Lung (tissue), 12 donors: ENCODE measurements around the gene GHR. TPM values are rescaled to one million over a fixed set of nuclear protein-coding genes. Genes with fewer than 3 reads are reported as not detected.
"Not testable (repeated sequence)": the region's sequence is repeated elsewhere in the genome, so short reads cannot be mapped to it uniquely, and the experiment has no call there.

Source experiments
- ATAC-seq: fragments of 200-7000 bp; cut with Tn5 transposase; one replicate; pipeline ENCODE4 v1.9.1; 2020; ENCODE audit warnings: moderate number of reproducible peaks; ENCODE audit not compliant: insufficient read depth, low FRiP score
- DNase-seq, 3 donors: peaks; one replicate each; pipeline ENCODE4 v3.0.0-alpha.2; 2013 to 2017
- H3K27ac ChIP-seq, 2 donors: one replicate each; pipeline ENCODE4 v1.5.1; 2013; ENCODE audit warnings: mild to moderate bottlenecking in 2 of 2, moderate library complexity in 2 of 2, control low read depth in 1 of 2, inconsistent platforms in 1 of 2, low read depth in 1 of 2, low read length in 1 of 2
- H3K27me3 ChIP-seq, 3 donors: one replicate each; pipeline ENCODE4 v1.5.1; 2013; ENCODE audit warnings: low read length in 2 of 3; ENCODE audit not compliant: control insufficient read depth in 3 of 3, insufficient read depth in 3 of 3
- H3K36me3 ChIP-seq, 4 donors: one replicate each; pipeline ENCODE4 v1.5.1; 2013; ENCODE audit warnings: low read length in 4 of 4, mild to moderate bottlenecking in 1 of 4, moderate library complexity in 1 of 4; ENCODE audit not compliant: control insufficient read depth in 4 of 4, insufficient read depth in 4 of 4
- H3K4me1 ChIP-seq, 5 donors: one replicate each; pipeline ENCODE4 v1.5.1; 2013; ENCODE audit warnings: low read length in 5 of 5, mild to moderate bottlenecking in 2 of 5, moderate library complexity in 1 of 5; ENCODE audit not compliant: control insufficient read depth in 5 of 5, insufficient read depth in 5 of 5
- H3K4me3 ChIP-seq: one replicate; pipeline ENCODE4 v1.5.1; 2013; ENCODE audit warnings: mild to moderate bottlenecking, control low read depth, moderate library complexity
- H3K9ac ChIP-seq, 2 donors: one replicate each; pipeline ENCODE4 v1.5.1; 2013; ENCODE audit warnings: low read length in 2 of 2, control low read depth in 1 of 2; ENCODE audit not compliant: insufficient read depth in 1 of 2
- H3K9me3 ChIP-seq, 4 donors: one replicate each; pipeline ENCODE4 v1.5.1; 2013; ENCODE audit warnings: low read length in 3 of 4, mild to moderate bottlenecking in 1 of 4, moderate library complexity in 1 of 4; ENCODE audit not compliant: control insufficient read depth in 4 of 4, insufficient read depth in 3 of 4
- WGBS, 2 donors: extraction: QIAGEN DNeasy Blood & Tissue Kit; methylation state at CpG; one replicate each; pipeline ENCODE4 v1.1.7; 2013; 5-methylcytosine and 5-hydroxymethylcytosine counted together
- polyA plus RNA-seq, 2 donors: library from polyadenylated mRNA; stranded (reverse); fragments of 200-250 nt; gene quantifications; one replicate each; pipeline ENCODE4 v1.2.1, GENCODE V29; 2013
- total RNA-seq, 2 donors: library from RNA; depleted of rRNA in 1 of 2; stranded (reverse); fragments of >200 nt in 1 of 2; gene quantifications; one replicate each; pipeline ENCODE4 v1.2.1, GENCODE V29; 2014 to 2021
- TF ChIP-seq, protein P1 (sequence below): IDR thresholded peaks from 2 replicates; pipeline ENCODE4 v1.5.1; 2012; ENCODE audit warnings: mild to moderate bottlenecking; ENCODE audit errors: control extremely low read depth, extremely low read depth
- donor health status: control.
- donor health status: control.
- donor health status: Bipolar disorder and iron deficiency.
- donor health status: healthy.
- donor health status: DM: yes; HTN: yes; CAD: no.

GHR gene
- total and polyA plus RNA-seq, 4 donors: 0.98 to 23.8 (median 3.2) TPM

DNA sequence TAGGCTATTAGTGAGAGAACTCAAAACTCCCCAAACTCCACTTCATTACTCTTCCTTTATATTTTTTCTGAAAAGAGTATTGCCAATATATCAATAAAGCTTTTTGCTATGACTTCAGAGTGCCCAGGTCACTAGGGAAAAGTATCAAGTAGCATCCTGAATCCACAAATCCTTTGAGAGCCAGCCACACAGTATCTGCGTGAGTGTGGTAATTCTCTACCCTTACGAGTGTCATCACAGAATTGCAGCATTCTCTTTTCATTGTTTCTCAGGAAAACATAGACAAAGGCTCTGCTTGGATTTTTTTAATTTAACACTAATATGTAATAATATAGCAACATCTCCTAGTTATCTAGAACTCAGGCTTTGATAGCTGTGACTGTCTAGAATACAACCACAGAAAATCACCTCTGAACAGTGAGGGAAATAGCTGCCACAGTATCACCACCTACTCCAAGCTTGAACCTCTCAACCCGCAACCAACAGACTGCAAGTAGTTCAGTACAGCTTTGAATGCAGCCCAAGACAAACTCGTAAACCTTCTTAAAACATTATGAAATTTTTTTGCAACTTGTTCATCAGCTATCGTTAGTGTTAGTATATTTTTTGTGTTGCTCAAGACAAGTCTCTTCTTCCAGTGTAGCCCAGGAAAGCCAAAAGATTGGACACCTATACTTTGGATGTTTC lies 254.1 kb downstream of the GHR start:
- no peak overlapping the region for H3K4me3 ChIP-seq
- H3K4me1 ChIP-seq: no peaks in the 10 kb centered on the region
- DNase-seq: no peak
- TF ChIP-seq, protein P1, sequence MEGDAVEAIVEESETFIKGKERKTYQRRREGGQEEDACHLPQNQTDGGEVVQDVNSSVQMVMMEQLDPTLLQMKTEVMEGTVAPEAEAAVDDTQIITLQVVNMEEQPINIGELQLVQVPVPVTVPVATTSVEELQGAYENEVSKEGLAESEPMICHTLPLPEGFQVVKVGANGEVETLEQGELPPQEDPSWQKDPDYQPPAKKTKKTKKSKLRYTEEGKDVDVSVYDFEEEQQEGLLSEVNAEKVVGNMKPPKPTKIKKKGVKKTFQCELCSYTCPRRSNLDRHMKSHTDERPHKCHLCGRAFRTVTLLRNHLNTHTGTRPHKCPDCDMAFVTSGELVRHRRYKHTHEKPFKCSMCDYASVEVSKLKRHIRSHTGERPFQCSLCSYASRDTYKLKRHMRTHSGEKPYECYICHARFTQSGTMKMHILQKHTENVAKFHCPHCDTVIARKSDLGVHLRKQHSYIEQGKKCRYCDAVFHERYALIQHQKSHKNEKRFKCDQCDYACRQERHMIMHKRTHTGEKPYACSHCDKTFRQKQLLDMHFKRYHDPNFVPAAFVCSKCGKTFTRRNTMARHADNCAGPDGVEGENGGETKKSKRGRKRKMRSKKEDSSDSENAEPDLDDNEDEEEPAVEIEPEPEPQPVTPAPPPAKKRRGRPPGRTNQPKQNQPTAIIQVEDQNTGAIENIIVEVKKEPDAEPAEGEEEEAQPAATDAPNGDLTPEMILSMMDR: no peak
- no peak overlapping the region for H3K27ac ChIP-seq
- H3K9ac ChIP-seq: no peak overlapping the region
- H3K9me3 ChIP-seq: peaks cover 0 to 5% (median under 1%) of the 10 kb centered on the region in 4 donors
- no peaks in the 10 kb centered on the region for H3K36me3 ChIP-seq
- no peak for ATAC-seq
- WGBS, 2 donors: 74 to 81% methylated on average over 5 of the region's 5 CpGs
- no peaks in the 10 kb centered on the region for H3K27me3 ChIP-seq

DNA sequence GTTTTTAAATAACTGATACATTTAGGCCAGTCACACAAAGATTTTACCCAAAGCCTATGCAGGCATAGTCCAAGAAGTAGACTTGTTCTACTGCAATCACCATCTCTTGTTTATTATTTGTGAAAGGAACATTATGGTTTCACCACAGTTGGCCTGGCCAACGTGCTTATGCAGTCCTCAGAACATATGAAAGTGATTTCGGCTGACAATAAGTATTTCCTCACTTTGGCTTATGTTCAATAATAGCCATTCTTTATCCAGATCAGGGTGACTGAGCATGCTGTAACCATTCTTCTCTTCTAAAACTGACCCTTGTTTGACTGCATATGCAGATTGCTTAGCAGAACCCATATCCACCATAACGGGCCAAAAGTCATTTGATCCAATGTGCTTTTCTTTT lies 256.8 kb downstream of the GHR start:
- no peak overlapping the region for H3K4me3 ChIP-seq
- H3K27ac ChIP-seq: no peak overlapping the region
- H3K4me1 ChIP-seq: no peaks in the 10 kb centered on the region
- TF ChIP-seq, protein P1: no peak
- no peak overlapping the region for H3K9ac ChIP-seq
- no peaks in the 10 kb centered on the region for H3K27me3 ChIP-seq
- WGBS, 2 donors: 81 to 84% methylated on average over 3 of the region's 3 CpGs
- peak in 1 of 3 donors; percentile 9 for DNase-seq
- no peaks in the 10 kb centered on the region for H3K36me3 ChIP-seq
- peaks cover 0 to 1% (median 0%) of the 10 kb centered on the region in 4 donors for H3K9me3 ChIP-seq
- ATAC-seq: no peak

DNA sequence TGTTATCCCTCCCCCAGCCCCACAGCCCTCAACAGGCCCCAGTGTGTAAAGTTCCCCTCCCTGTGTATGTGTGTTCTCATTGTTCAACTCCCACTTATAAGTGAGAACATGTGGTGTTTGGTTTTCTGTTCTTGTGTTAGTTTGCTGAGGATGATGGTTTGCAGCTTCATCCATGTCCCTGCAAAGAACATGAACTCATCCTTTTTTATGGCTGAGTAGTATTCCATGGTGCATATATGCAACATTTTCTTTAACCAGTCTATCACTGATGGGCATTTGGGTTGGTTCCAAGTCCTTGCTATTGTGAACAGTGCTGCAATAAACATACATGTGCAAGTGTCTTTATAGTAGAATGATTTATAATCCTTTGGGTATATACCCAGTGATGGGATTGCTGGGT lies 261.8 kb downstream of the GHR start:
- not testable (repeated sequence) for DNase-seq, H3K4me3 ChIP-seq, ATAC-seq, H3K9me3 ChIP-seq, H3K9ac ChIP-seq, H3K36me3 ChIP-seq, H3K4me1 ChIP-seq, H3K27ac ChIP-seq, H3K27me3 ChIP-seq

DNA sequence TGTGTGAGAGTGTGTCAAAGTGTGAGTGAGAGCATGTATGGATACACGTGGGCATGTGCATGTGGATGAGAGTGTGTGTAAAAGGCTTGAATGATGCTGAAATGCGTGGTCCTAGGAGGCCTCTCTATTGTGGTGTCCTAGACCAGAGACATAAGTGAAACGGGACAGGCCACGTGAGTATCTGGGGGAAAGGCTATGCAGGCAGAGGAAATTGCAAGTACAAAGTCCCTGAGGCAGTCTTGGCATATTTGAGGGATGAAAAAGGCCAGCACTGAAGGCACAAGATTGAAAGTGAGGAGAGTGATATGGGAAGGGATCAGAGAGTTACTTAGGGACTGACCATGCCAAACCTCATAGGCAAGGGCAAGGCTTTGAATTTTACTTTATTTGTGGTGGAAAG lies 266.2 kb downstream of the GHR start:
- Histone ChIP-seq H3K27ac (no peak overlapping the region), H3K36me3 (peaks cover 2 to 4% (median 3%) of the 10 kb centered on the region in 4 donors), H3K9ac (no peak overlapping the region), H3K27me3 (no peaks in the 10 kb centered on the region), H3K4me3 (no peak overlapping the region), H3K9me3 (no peaks in the 10 kb centered on the region), H3K4me1 (no peaks in the 10 kb centered on the region)
- DNase-seq: no peak
- ATAC-seq: no peak
- TF ChIP-seq, protein P1: no peak
- 74 to 78% methylated on average over 4 of the region's 4 CpGs for WGBS, 2 donors
